A673 (cell line): ENCODE results near the gene TOP3B. TPM values are rescaled to one million over a fixed set of nuclear protein-coding genes. Genes with fewer than 3 reads are reported as not detected.
A peak's percentile ranks its signal among the peaks of the same experiment; 100 is the strongest.

ENCODE experiments used
- BruUV-seq: library from RNA; stranded (reverse); fragments of 400-500 nt; replicated peaks from 2 replicates; lab custom pipeline; 2021; lab: Mats Ljungman, UMichigan
- CTCF ChIA-PET: fragments of 300-600 bp; sonication (Branson Sonifier 250); formaldehyde crosslinking; loops from one replicate; lab custom pipeline; 2022; ENCODE audit warnings: antibody characterized with exemption; lab: Charles Lee
- POLR2A ChIA-PET: fragments of 300-600 bp; sonication (Branson Sonifier 250); formaldehyde crosslinking; loops from one replicate; lab custom pipeline; 2022; ENCODE audit warnings: antibody characterized with exemption; ENCODE audit not compliant: low non-redundant PET; lab: Charles Lee
- DNase-seq: peaks from one replicate; pipeline ENCODE4 v3.0.0-alpha.2; 2015; ENCODE audit warnings: low spot score
- H3K27ac ChIP-seq: fragments of 200-600 bp; sonication (generic); 2 replicates; pipeline ENCODE4 v1.5.1; 2016; ENCODE audit warnings: mixed run types, low read depth, mild to moderate bottlenecking, mixed read lengths, antibody characterized with exemption, low read length; ENCODE audit not compliant: poor library complexity, severe bottlenecking
- H3K27me3 ChIP-seq: fragments of 200-600 bp; sonication (generic); replicated peaks from 2 replicates; pipeline ENCODE4 v1.6.1; 2017; ENCODE audit warnings: mixed run types, low read depth, mild to moderate bottlenecking, mixed read lengths, antibody characterized with exemption, low read length; ENCODE audit not compliant: insufficient read depth, poor library complexity
- H3K36me3 ChIP-seq: fragments of 200-600 bp; sonication (generic); 2 replicates; pipeline ENCODE4 v1.6.1; 2016; ENCODE audit warnings: mixed run types, mild to moderate bottlenecking, mixed read lengths, antibody characterized with exemption, low read length; ENCODE audit not compliant: insufficient read depth, poor library complexity, severe bottlenecking
- H3K4me1 ChIP-seq: fragments of 200-600 bp; sonication (generic); 2 replicates; pipeline ENCODE4 v1.6.1; 2017; ENCODE audit warnings: mixed run types, mild to moderate bottlenecking, mixed read lengths, antibody characterized with exemption, low read length; ENCODE audit not compliant: insufficient read depth, poor library complexity, severe bottlenecking
- H3K4me3 ChIP-seq: fragments of 200-600 bp; sonication (generic); 2 replicates; pipeline ENCODE4 v1.5.1; 2016; ENCODE audit warnings: low read depth, mixed run types, mild to moderate bottlenecking, mixed read lengths, low read length; ENCODE audit not compliant: poor library complexity, severe bottlenecking
- H3K9me3 ChIP-seq: fragments of 200-600 bp; sonication (generic); 2 replicates; pipeline ENCODE4 v1.6.1; 2016; ENCODE audit warnings: mixed run types, low read depth, mild to moderate bottlenecking, mixed read lengths, antibody characterized with exemption, low read length; ENCODE audit not compliant: poor library complexity, severe bottlenecking
- CTCF ChIP-seq: fragments of 300-800, 200-600 bp; sonication (generic); conservative IDR thresholded peaks from 2 replicates; pipeline ENCODE4 v1.5.1; 2017; ENCODE audit warnings: low read depth, mild to moderate bottlenecking, antibody characterized with exemption, low read length, moderate library complexity, mixed read lengths
- EZH2 ChIP-seq: fragments of 200-600 bp; sonication (generic); IDR thresholded peaks from 2 replicates; pipeline ENCODE4 v1.6.1; 2017; ENCODE audit warnings: borderline replicate concordance, low read depth, mild to moderate bottlenecking, mixed read lengths, antibody characterized with exemption, low read length; ENCODE audit not compliant: poor library complexity, severe bottlenecking
- intact Hi-C: fragments of 100-400 bp; cut with micrococcal nuclease; formaldehyde crosslinking; loops from one replicate; pipeline ENCODE4 v1.10.0; 2022; ENCODE audit not compliant: unreplicated experiment
- total RNA-seq: library from RNA; stranded (reverse); gene quantifications from 2 replicates; pipeline ENCODE4 v1.2.3, GENCODE V29; 2021

Gene TOP3B
- total RNA-seq, 1 experiment from 2014 or later = 60.2 TPM

GRCh38 chr22:21981874-21982273, 713 bp downstream of the TOP3B start:
- no peak for DNase-seq
- Histone ChIP-seq H3K27me3 (no peaks in the 10 kb centered on the region), H3K4me1 (peaks cover 5% of the 10 kb centered on the region), H3K4me3 (peak overlapping the region; percentile 93), H3K9me3 (no peaks in the 10 kb centered on the region), H3K27ac (peak overlapping the region; percentile 89), H3K36me3 (no peaks in the 10 kb centered on the region)
- TF ChIP-seq CTCF (no peak), EZH2 (no peak)
- intact Hi-C loops = no loop called here
- CTCF ChIA-PET = interaction anchor here (1.7 kb wide), 1 partner anchor 10 kb away, joined by 5 read pairs; no protein-coding TSS in a partner anchor
- BruUV-seq = no TSS peak
- POLR2A ChIA-PET = no interaction called here

GRCh38 chr22:21980547-21980946, 2.0 kb downstream of the TOP3B start:
- ChIA-PET POLR2A (no interaction called here), CTCF (no interaction called here)
- H3K4me3 ChIP-seq = no peak overlapping the region
- TF ChIP-seq CTCF = no peak
- no peak for TF ChIP-seq EZH2
- H3K27ac ChIP-seq = no peak overlapping the region
- no peaks in the 10 kb centered on the region for H3K9me3 ChIP-seq
- intact Hi-C loops = no loop called here
- no peaks in the 10 kb centered on the region for H3K36me3 ChIP-seq
- no peak for DNase-seq
- H3K4me1 ChIP-seq = peaks cover 5% of the 10 kb centered on the region
- no peaks in the 10 kb centered on the region for H3K27me3 ChIP-seq
- no TSS peak for BruUV-seq

- no peak for TF ChIP-seq CTCF
- no peak for TF ChIP-seq EZH2
- intact Hi-C loops = no loop called here
- CTCF ChIA-PET = interaction anchor here (0.6 kb wide), 1 partner anchor 82 kb away, joined by 5 read pairs; no protein-coding TSS in a partner anchor
- DNase-seq = no peak
- Histone ChIP-seq H3K4me3 (no peak overlapping the region), H3K4me1 (peaks cover 5% of the 10 kb centered on the region), H3K9me3 (no peaks in the 10 kb centered on the region), H3K27ac (no peak overlapping the region), H3K27me3 (no peaks in the 10 kb centered on the region), H3K36me3 (peaks cover 15% of the 10 kb centered on the region)
- BruUV-seq = no TSS peak
- POLR2A ChIA-PET = no interaction called here
Measured at GRCh38 chr22:21978564-21979386, 3.8 kb downstream of the TOP3B start.
